MCF 10A (cell line): ENCODE data around the gene CBX2. TPM values are rescaled to one million over a fixed set of nuclear protein-coding genes. Genes with fewer than 3 reads are reported as not detected.

Source experiments
- BruUV-seq: library from RNA; stranded (reverse); fragments of 400-500 nt; replicated peaks from 2 replicates; lab custom pipeline; 2021; lab: Mats Ljungman, UMichigan
- CTCF ChIA-PET: fragments of 300-600 bp; sonication (Branson Sonifier 250); formaldehyde crosslinking; extraction: SDS; loops from one replicate; lab custom pipeline; 2021; ENCODE audit warnings: antibody characterized with exemption, inconsistent platforms; lab: Yijun Ruan, JAX
- POLR2A ChIA-PET: fragments of 300-600, 350-650 bp; sonication (Branson Sonifier 250); formaldehyde crosslinking; extraction: SDS; loops from one replicate; lab custom pipeline; 2020; ENCODE audit warnings: antibody characterized with exemption, inconsistent platforms; lab: Yijun Ruan, JAX
- DNase-seq: peaks from one replicate; pipeline ENCODE4 v3.0.0-alpha.2; 2018; ENCODE audit not compliant: unreplicated experiment
- H3K27ac Mint-ChIP-seq: one replicate; pipeline ENCODE4 v1.8.0; 2022; ENCODE audit warnings: mild to moderate bottlenecking, low read depth, mixed read lengths; ENCODE audit not compliant: unreplicated experiment
- H3K27me3 Mint-ChIP-seq: one replicate; pipeline ENCODE4 v1.8.0; 2022; ENCODE audit warnings: mixed read lengths; ENCODE audit not compliant: insufficient read depth, unreplicated experiment
- H3K36me3 Mint-ChIP-seq: one replicate; pipeline ENCODE4 v1.8.0; 2022; ENCODE audit warnings: mild to moderate bottlenecking, moderate library complexity, mixed read lengths; ENCODE audit not compliant: insufficient read depth, unreplicated experiment
- H3K4me1 Mint-ChIP-seq: one replicate; pipeline ENCODE4 v1.8.0; 2022; ENCODE audit warnings: mixed read lengths; ENCODE audit not compliant: insufficient read depth, unreplicated experiment
- H3K4me3 Mint-ChIP-seq: one replicate; pipeline ENCODE4 v1.8.0; 2022; ENCODE audit warnings: mild to moderate bottlenecking, moderate library complexity, mixed read lengths; ENCODE audit not compliant: unreplicated experiment
- H3K9me3 Mint-ChIP-seq: one replicate; pipeline ENCODE4 v1.8.0; 2022; ENCODE audit warnings: mixed read lengths; ENCODE audit not compliant: unreplicated experiment
- CTCF ChIP-seq: fragments of 200-600 bp; IDR thresholded peaks from one replicate; pipeline ENCODE4 v1.8.0; 2022; ENCODE audit warnings: antibody characterized with exemption, mild to moderate bottlenecking; ENCODE audit not compliant: unreplicated experiment
- intact Hi-C: fragments of 100-400 bp; cut with micrococcal nuclease; formaldehyde crosslinking; loops from 2 replicates; pipeline ENCODE4 v1.14.1; 2022
- total RNA-seq: library from RNA; stranded (reverse); gene quantifications from 2 replicates; pipeline ENCODE4 v1.2.3, GENCODE V29; 2022

The CBX2 gene
- total RNA-seq, 1 experiment from 2014 or later, result 3.9 TPM

GRCh38 chr17:79799174-79799537, 21.2 kb downstream of the CBX2 start:
- Mint-ChIP-seq H3K4me3 (peak overlapping the region; percentile 63), H3K27ac (no peak overlapping the region), H3K36me3 (peaks cover 15% of the 10 kb centered on the region), H3K9me3 (no peaks in the 10 kb centered on the region), H3K27me3 (peaks cover 27% of the 10 kb centered on the region), H3K4me1 (peaks cover 15% of the 10 kb centered on the region)
- POLR2A ChIA-PET, result interaction anchor here (0.8 to 4.1 kb wide), 4 partner anchors 22 to 52 kb away, joined by 3 to 24 read pairs (median 8); partner anchors contain the start of gene CBX4
- BruUV-seq, result no TSS peak
- no peak for TF ChIP-seq CTCF
- intact Hi-C loops, result no loop called here
- DNase-seq, result no peak
- CTCF ChIA-PET, result interaction anchor here (1.4 kb wide), 1 partner anchor 9 kb away, joined by 7 read pairs; no protein-coding TSS in a partner anchor

- ChIA-PET POLR2A (interaction anchor here (0.8 to 4.1 kb wide), 5 partner anchors 23 to 193 kb away, joined by 3 to 24 read pairs (median 10); partner anchors contain the start of gene CBX4), CTCF (no interaction called here)
- peaks cover 14% of the 10 kb centered on the region for H3K36me3 Mint-ChIP-seq
- no TSS peak for BruUV-seq
- peak overlapping the region; percentile 63 for H3K4me3 Mint-ChIP-seq
- no peak for TF ChIP-seq CTCF
- H3K27me3 Mint-ChIP-seq, result peaks cover 32% of the 10 kb centered on the region
- H3K9me3 Mint-ChIP-seq, result no peaks in the 10 kb centered on the region
- intact Hi-C loops, result no loop called here
- H3K27ac Mint-ChIP-seq, result peak overlapping the region; percentile 33
- peaks cover 15% of the 10 kb centered on the region for H3K4me1 Mint-ChIP-seq
- no peak for DNase-seq
These were observed 21.8 kb downstream of the CBX2 start for GRCh38 chr17:79799538-79800324.

GRCh38 chr17:79800325-79801155, 22.6 kb downstream of the CBX2 start:
- peaks cover 40% of the 10 kb centered on the region for H3K27me3 Mint-ChIP-seq
- H3K27ac Mint-ChIP-seq, result peak overlapping the region; percentile 33
- no peak for TF ChIP-seq CTCF
- peak overlapping the region; percentile 63 for H3K4me3 Mint-ChIP-seq
- BruUV-seq, result no TSS peak
- ChIA-PET POLR2A (interaction anchor here (0.7 to 4.1 kb wide), 15 partner anchors 10 to 253 kb away, joined by 3 to 24 read pairs (median 3); partner anchors contain the start of genes CBX2 and CBX4), CTCF (interaction anchor here (0.6 to 1.8 kb wide), 8 partner anchors 35 to 905 kb away, joined by 3 to 7 read pairs (median 3); no protein-coding TSS in a partner anchor)
- DNase-seq, result peak; percentile 70
- H3K9me3 Mint-ChIP-seq, result no peaks in the 10 kb centered on the region
- H3K36me3 Mint-ChIP-seq, result peaks cover 10% of the 10 kb centered on the region
- H3K4me1 Mint-ChIP-seq, result peaks cover 15% of the 10 kb centered on the region
- intact Hi-C loops, result no loop called here
